GM12874 (cell line): Measurements from ENCODE around the gene UBA7.

Source experiments
- TF ChIP-seq, protein P1 (sequence below): IDR thresholded peaks from 2 replicates; pipeline ENCODE4 v1.5.1; 2011; ENCODE audit warnings: low read depth, mild to moderate bottlenecking, control low read depth, low read length, moderate library complexity; ENCODE audit not compliant: insufficient read depth

The UBA7 gene

DNA sequence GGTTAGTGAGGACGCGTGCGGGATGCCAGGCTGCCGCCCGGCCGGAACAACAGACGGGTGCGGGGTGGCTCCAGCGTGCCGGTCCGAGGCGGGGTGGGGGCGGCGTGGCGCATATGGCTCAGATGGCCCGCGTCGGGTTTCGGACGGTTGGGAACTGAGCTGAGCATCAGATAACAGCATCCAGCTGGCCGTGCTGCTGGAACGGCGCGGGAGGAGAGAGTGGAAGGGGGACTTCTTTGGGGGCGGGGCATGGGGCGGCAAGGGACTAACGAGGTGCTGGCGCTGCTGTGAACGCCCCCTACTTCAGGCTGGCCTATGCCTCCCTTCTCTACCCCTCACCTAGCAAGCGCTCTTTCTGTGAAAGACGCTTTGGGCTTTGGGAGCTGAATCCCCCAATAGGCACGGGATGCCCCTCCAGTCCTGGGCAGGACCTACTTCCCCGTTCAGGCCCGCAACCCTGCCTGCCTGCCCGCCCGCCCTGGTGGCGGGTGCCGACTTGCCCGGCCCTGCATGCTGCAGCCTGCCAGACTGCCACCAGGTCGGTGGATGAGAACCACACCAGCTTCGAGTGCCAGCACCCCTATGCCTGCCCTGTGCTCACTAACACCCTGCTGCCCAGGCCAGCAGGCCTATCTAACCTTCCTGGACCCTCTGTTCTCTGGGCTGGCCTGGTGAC is 10.2 kb downstream of the UBA7 start:
- TF ChIP-seq, protein P1, sequence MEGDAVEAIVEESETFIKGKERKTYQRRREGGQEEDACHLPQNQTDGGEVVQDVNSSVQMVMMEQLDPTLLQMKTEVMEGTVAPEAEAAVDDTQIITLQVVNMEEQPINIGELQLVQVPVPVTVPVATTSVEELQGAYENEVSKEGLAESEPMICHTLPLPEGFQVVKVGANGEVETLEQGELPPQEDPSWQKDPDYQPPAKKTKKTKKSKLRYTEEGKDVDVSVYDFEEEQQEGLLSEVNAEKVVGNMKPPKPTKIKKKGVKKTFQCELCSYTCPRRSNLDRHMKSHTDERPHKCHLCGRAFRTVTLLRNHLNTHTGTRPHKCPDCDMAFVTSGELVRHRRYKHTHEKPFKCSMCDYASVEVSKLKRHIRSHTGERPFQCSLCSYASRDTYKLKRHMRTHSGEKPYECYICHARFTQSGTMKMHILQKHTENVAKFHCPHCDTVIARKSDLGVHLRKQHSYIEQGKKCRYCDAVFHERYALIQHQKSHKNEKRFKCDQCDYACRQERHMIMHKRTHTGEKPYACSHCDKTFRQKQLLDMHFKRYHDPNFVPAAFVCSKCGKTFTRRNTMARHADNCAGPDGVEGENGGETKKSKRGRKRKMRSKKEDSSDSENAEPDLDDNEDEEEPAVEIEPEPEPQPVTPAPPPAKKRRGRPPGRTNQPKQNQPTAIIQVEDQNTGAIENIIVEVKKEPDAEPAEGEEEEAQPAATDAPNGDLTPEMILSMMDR, result no peak

DNA sequence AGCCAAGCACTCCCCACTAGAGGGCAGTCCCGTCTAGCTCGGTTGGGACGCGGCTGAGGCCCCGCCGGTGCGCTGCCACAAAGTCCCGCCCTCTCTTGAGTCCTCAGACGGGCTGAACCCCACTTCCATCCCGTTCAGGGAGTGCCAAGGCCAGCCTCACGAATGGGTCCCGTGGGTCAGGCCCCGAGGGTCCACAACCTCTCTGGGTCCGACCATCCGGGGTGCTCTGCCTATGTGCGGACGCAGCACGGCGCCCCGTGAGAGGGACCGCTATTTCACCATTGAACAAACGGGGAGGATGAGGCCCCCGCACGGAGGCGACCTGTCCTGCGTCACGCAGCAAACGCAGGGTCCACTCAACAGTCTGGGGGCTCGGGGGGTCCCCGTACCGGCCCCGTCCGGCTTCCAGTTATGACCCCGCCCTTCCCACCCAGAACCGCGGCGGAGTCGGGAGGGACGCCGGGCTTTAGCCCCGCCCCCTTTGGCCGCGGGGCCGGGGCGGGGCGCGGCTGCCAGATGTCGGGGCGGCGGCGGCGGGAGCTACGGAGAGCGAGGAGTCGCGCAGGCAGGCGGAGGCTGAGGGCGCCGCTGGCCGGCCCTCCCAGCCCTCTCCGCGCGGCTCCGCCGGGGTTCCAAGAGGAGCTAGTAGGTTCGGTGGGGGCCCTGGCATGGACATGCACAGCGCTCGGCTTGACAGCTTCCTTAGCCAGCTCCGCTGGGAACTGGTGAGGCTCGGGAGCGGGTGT is 10.9 kb downstream of the UBA7 start, which contains the start of gene INKA1:
Gene INKA1, plus strand, starts transcription at position 543 of the 746 bp plus-strand sequence. Its CDS starts 132 bp downstream, at position 675.
- TF ChIP-seq, protein P1, result peak; percentile 96

DNA sequence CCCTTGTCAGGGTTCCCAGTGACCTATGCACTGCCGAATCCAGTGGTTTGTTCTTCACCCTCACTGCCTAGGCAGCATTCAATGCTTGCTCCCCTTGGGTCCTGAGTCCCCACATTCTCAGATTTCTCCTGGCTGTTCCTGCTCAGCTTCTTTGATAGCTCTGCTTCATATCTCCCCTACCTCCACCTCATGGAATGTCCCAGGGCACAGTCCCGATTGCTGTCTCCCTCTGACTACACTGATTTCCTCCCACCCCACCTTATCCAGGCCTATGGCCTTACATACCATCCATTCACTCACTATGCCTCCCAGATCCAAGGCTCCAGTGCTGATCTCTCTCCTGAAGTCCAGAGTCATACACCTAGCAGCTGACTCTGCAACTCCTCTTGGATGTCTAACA is 12.6 kb downstream of the UBA7 start:
- TF ChIP-seq, protein P1, result no peak

DNA sequence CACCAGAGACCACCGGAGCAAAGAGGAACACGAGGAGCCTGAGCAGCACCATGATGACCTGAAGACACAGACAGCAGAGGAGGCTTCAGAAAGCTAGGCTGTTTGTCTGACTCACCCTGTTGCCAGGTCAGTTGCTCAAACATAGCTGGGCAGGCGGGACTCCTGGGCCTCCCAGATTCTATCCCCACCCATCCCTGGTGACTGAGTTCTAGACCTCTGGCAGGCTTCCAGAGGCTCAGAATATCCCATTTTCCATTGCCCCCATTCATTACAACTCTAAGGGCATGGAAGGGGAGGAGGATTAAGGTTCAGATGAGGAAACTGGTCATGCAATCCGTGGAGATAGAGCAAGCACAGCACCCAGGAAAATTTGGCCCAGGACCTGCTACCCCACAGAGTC is 14.0 kb downstream of the UBA7 start, which contains the start of gene CDHR4:
Gene CDHR4, minus strand, starts transcription at position 113 of the 400 bp plus-strand sequence. Its CDS starts 61 bp downstream, at position 52.
- TF ChIP-seq, protein P1, result no peak

DNA sequence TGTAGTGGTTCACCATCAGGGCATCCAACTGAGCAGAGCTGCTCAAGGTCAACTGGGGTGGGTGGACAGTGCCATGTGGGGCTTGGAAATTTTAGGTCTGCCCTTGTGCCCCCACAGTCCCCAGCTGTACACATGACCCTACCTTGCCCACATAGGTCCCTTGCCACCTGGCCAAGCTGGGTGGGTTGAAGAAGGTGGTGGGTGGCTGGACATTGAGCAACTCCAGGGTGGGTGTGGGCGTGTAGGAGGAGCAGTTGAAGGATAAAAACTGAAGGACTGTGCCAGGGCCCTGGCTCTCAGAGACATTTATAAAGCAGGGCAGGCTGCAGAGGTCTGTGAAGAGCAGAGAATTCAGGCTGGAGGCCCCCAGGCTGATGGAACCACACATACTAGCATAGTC is 14.6 kb downstream of the UBA7 start:
- TF ChIP-seq, protein P1, result no peak

DNA sequence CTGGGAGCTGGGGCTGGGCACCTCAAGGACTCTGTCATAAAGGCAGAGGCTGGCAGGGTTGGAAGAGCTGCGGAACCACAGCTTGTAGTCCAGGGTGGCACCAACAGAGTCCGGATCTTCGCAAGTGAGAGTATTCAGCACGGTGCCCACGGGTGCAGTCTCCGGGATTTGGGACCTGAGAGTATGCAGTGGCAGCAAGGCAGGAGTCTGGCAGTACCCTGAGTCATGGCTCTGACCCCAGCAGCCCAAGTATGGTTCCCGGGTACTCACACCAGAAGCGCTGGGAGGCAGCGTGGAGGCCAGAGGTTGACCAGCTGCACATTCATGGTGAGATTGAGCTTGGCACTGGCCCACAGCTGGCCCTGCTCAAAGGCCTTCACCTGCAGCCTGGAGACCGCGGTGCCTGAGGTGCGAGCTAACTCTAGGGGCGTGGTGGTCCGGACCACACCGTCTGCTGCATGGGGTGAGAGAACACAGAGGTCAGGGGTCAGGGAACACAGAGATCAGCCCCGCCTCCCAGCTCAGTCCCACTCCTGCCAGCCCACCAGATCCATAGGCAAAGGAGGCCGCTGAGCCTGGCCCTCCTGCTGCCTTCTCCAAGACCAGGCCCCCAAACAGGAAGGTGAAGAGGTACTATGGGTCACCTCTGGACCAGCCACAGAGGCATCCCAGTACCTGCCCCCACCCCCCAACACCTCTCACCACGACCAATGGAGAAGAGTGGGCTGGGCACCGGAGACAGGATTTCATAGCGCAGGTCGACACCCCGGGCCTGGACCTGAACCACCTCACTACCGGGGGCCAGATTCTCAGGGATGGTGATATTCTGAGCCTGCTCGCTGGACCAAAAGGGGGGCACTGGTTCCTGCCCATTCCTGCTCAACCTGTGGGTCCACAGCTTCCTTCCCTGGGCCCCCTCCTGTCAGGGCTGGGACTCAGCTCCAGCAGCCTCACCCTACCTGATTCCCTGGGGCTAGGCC is 18.5 kb downstream of the UBA7 start:
- TF ChIP-seq, protein P1, result no peak
